Stimulated activated CD4-positive, alpha-beta T cell treated with anti-CD3 and anti-CD28 coated beads, Interleukin-15, amount 100 ng/mL, for 48 hours (primary cell): ENCODE data around the gene FURIN.
"Not testable (repeated sequence)": the region's sequence is repeated elsewhere in the genome, so short reads cannot be mapped to it uniquely, and the experiment has no call there.

Experiments
- DNase-seq, 2 donors: peaks; one replicate each; pipeline ENCODE4 v3.0.0-alpha.2; 2020; ENCODE audit warnings: low read depth in 2 of 2

FURIN gene

GRCh38 chr15:90870354-90871138, 2.2 kb downstream of the FURIN start:
- no peak for DNase-seq

DNA sequence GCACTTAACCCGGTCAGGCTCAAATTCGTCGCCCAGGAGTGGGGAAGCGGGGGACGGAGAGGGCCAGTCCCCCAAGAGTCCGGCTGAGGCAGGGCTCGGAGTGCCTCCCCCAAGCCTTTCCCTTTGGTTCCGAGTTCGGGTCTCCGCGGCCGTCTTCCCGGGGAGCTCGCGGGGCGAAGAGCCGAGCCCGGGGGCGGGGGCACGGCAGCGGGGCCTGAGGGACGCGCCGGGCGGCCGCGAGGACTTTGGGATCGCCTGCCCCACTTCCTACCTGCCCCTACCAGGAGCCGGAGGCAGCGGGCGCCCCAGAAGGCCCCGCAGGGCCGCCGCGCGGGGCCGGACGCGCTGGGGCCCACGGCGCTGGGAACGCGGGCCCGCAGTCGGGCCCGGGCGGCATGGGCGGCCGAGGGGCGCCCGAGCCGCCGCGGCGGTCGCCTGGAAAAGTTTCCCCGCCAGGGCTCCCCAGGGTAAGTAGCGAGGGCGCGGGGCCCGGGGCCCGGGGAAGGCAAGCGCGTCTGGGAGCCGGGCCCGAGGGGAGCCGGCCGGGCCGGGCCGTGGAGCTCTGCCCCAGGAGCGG, 2.8 kb downstream of the FURIN start:
- no peak for DNase-seq

DNA sequence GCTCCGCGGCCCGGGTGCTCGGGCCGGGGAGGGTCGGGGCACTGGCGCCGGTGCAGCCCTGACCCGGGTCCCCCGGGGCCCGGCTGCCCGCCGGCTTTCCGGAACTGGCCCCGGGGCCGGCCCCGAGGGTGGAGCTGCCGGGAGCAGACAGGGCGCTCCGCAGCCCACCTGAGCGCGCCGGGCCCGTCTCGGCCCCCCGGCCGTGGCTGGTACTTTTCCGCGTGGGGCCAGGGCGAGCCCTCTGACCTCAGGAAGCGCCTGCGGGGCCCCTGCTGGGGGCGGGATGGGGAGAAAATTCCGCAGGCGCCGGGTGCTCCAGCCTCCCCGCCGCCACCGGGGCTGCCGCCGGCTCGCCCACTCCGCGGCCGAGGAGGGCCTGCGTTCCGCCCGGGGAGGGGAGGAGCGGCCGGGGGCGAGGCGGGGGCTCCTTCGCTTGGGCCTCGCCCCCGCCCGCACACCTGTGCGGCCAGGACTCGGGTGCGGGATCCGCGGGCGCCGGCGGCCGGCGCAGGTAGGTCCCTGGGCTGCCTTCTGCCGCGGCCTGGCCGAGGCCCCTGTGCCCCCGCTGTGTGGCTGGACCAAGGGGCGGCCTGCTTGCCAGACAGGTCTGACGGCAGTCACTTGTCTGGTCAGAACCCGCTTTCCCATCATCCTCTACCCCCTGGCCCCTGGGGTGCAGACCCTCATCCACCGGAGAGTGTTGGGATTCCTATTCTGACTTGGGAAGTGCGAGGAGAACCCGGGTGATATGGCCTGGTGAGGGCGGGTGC, 3.5 kb downstream of the FURIN start:
- DNase-seq: no peak

DNA sequence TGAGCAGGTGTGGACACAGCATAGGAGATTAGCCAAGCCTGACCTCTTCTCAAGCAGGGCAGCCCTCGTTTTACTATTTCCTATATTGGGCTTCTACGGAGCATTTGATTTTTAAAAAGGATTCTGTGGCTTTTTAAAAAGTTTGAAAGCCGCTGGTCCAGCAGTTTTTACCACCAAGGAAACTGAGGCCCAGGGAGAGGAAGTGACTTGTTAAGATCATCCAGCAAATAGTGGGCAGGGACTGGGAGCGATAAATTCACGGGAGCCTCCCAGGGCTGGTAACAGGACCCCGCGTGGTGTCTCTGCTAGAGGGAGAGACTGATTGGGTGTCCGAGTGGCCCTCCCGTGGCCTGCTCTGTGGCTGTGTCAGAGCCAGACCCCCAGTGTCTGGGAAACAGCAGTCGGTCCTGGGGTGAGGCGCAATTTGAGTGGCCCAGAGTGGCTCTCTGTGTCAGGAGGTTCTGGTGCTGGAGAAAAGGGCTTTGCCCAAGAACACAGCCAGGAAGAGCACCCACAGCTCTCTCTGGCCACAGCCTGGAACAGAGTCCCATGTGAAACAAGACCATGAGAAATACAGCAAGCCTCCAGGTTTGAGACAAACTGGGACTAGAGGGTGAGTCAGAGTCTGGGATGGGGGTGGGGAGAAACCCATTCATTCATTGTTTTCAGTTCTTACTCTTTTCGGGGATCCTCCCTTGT, 4.2 kb downstream of the FURIN start:
- peak; percentile 49 to 63 for DNase-seq

DNA sequence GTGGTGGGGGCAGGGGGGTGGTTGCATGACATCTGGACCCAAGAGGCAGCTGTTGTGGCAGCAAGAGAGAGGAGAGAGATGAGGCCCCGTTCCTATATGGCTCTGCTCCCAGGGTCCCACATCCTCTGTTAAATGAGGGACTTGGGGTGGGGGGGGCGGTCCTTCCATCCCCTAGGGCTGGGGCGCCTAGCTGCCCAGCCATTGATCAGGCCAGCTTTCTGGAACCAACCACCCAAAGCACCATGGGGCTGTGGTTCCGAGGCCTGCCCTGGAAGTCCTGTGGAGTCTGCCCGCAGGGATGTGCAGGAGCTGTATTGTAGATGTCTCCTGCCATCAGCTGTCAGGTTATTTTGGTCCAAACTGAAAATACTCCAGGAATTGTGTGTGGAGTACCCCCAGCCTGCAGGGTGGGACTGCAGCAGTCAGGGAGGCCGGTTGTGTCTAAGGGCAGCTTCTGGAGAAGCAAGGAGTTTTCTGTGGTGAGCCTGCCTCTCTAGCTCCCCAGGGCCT, 5.2 kb downstream of the FURIN start:
- DNase-seq: no peak

DNA sequence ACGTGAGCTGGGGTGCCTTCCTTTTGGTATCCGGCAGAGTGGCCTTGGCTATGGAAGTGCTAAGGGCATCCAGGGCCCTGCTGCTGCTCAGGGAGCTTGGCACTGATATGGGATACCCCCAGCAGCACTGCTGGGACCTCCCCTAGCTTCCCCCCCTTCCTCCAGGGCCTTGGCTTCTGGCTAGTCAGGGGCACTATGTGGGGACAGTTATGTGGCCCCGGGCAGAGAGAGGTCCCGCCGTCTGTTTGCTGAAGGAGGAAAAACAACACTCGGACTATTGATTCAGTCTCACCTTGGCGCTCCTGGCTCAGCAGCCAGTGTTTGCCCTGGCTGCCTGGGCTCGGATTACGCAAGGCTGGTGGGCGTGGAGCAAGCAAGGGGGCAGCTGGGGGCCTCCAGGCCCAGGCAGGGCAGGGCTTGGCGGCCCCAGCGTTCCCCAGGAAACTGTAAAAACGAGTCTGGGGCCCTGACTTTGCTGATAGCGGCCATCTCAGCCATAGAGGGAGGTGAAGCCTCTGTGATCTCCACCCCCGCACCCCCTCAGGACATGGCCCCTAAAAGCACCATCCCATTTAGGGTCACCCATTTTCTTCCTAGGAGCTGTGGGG, 5.7 kb downstream of the FURIN start:
- no peak for DNase-seq

- not testable (repeated sequence) for DNase-seq
Measured at GRCh38 chr15:90874986-90875385, 6.6 kb downstream of the FURIN start.

DNA sequence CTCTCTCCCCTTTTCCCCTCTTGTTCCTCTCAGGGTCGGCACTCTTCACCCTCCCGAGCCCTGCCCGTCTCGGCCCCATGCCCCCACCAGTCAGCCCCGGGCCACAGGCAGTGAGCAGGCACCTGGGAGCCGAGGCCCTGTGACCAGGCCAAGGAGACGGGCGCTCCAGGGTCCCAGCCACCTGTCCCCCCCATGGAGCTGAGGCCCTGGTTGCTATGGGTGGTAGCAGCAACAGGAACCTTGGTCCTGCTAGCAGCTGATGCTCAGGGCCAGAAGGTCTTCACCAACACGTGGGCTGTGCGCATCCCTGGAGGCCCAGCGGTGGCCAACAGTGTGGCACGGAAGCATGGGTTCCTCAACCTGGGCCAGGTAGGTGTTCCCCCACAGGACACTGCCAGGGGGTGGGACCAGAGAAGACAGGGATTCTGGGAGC, 7.2 kb downstream of the FURIN start:
- no peak for DNase-seq

GRCh38 chr15:90876046-90876445, 7.7 kb downstream of the FURIN start:
- no peak for DNase-seq

GRCh38 chr15:90876512-90877170, 8.3 kb downstream of the FURIN start:
- no peak for DNase-seq

DNA sequence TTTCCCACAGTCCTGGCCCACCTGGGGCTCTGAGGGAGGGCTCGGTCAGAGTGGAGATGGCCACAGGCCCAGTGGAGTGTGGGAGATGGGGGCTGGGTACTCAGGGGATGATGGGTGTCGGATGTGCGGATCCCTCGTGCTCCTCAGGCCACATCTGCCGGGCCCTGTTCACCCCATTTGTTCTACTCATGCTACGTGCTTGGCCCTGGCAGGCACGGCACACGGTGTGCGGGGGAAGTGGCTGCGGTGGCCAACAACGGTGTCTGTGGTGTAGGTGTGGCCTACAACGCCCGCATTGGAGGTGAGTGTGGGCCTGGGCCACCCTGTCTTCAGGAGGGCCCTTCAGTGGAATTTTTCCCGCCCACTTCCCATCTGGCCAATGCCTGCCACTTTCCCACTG, 8.9 kb downstream of the FURIN start:
- DNase-seq: no peak

DNA sequence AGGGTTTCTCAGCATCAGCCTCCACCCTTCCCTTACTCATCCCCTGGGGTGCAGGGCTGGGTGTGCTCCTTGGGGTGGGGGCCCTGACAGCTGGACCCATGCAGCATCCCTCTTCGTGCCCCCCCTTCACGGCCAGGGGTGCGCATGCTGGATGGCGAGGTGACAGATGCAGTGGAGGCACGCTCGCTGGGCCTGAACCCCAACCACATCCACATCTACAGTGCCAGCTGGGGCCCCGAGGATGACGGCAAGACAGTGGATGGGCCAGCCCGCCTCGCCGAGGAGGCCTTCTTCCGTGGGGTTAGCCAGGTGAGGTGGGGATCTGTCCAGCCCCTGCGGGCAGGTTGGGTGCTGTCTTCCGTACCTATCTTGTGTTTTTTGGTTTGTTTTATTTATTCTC, 9.6 kb downstream of the FURIN start:
- no peak for DNase-seq

GRCh38 chr15:90878660-90879059, 10.3 kb downstream of the FURIN start:
- DNase-seq: no peak

DNA sequence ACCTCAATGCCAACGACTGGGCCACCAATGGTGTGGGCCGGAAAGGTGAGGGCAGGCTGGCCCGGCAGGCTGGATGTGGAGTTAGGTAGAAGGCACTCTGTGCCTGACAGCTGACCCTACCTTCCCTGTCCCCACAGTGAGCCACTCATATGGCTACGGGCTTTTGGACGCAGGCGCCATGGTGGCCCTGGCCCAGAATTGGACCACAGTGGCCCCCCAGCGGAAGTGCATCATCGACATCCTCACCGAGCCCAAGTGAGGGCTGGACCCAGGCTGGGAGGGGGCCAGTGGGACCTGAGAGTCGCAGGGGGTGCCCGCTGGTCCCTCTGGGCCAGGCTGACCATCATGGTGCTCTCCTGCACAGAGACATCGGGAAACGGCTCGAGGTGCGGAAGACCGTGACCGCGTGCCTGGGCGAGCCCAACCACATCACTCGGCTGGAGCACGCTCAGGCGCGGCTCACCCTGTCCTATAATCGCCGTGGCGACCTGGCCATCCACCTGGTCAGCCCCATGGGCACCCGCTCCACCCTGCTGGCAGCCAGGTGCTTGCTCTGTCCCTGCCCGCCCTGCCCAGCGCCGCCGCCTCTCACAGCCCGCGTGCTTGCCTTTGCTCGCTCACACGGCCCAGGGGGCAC, 11.5 kb downstream of the FURIN start:
- no peak for DNase-seq

DNA sequence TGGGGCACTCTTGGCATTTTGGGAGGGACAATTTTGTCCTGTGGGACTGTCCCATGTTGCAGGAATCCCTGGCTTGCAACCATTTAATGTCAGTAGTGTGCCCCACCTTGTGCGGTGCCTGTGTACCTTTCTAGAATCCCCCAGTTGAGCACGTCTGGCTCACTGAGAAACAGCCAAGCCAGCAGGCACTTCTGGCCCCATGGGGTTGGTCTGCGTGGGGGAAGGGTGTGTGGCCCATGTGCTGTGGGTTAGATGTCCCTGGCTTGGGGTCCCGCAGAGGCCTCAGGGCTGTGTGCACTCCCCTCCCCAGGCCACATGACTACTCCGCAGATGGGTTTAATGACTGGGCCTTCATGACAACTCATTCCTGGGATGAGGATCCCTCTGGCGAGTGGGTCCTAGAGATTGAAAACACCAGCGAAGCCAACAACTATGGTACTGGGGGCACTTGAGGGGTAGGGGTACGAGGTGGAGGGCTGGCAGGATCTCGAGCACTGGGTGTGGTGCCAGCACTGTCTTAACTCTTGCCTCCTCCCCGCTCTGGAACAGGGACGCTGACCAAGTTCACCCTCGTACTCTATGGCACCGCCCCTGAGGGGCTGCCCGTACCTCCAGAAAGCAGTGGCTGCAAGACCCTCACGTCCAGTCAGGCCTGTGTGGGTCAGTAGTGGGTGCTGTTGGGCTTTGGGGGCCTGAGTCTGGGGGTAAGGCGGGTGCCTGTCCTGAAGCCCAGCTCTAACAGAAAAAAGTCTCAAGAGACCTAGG, 12.2 kb downstream of the FURIN start:
- DNase-seq: no peak

- DNase-seq: no peak
Measured at GRCh38 chr15:90881181-90881977, 13.0 kb downstream of the FURIN start.

- DNase-seq: no peak
Measured at GRCh38 chr15:90881978-90882721, 13.8 kb downstream of the FURIN start.
